ENCODE measurements around the gene ADH7.
"Not testable (repeated sequence)": the region's sequence is repeated elsewhere in the genome, so short reads cannot be mapped to it uniquely, and the experiment has no call there.

Gene ADH7
- 0 reads per million in 4 donors for total RNA-seq

DNA sequence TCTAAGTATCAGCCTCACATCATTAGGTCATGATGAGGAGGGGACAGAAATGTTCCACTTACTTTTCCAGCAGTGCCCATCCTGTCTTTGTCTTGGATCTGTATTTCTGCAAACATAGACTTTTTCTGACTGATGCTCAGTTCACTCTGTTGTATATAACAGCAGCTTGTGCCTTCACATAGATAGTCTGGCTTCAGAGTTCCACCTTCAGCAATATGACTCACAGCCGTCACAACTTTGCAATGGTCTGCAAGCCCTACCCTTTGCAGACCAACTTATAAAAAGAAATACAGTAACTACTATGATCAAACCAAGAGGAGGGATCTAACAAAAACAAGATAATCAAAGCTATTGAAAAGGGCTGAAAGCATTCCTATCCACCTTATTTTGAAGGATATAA lies at the start of gene ADH7:
Gene ADH7 (minus strand): TSS at position 189 of the 400 bp plus-strand sequence. CDS start 109 bp downstream, at position 80.
- DNase-seq: no peak

DNA sequence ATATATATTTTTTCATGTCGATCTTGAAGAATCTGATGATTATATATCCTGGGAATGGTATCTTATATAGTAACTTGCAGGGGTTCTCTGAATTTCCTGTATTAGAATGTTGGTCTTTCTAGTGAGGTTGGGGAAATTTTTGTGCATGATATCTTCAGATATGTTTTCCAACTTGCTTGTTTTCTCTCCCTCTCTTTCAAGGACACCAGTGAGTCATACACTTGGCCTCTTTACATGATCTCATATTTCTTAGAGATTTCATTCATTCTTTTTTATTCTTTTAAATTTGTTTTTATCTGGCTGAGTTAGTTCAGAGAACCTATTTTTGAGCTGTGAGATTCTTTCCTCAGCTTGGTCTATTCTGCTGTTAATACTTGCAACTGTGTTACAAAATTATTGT lies 48.5 kb upstream of the ADH7 start:
- no peak for DNase-seq

- DNase-seq: no peak
These were observed 38.0 kb upstream of the ADH7 start for GRCh38 chr4:99473131-99473530.

- no peak for DNase-seq
These were observed 36.8 kb upstream of the ADH7 start for GRCh38 chr4:99471896-99472295.

GRCh38 chr4:99471349-99471748 lies 36.2 kb upstream of the ADH7 start:
- no peak for DNase-seq

DNA sequence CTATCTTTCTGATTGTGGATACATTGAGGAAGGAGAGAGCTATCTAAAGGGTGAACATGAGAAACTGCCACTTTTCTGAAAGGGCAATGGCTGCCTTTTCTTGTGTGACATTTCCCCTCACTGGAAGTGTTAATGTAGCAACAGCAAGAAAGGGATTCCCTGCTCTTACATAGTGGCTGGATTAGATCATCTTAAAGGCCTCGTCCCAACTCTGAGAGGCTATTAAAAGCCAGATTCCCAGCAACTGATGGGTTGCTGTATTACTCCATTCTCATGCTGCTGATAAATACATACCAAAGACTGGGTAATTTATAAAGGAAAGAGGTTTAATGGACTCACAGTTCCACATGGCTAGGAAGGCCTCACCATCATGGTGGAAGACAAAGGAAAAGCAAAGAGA lies 33.7 kb upstream of the ADH7 start:
- DNase-seq: no peak

GRCh38 chr4:99467887-99468286 lies 32.7 kb upstream of the ADH7 start:
- no peak for DNase-seq

GRCh38 chr4:99463566-99463965 lies 28.4 kb upstream of the ADH7 start:
- no peak for DNase-seq

- peak in 4 of 5 donors; percentile 19 to 59 (median 20) for DNase-seq
These were observed 27.8 kb upstream of the ADH7 start for GRCh38 chr4:99462875-99463464.

DNA sequence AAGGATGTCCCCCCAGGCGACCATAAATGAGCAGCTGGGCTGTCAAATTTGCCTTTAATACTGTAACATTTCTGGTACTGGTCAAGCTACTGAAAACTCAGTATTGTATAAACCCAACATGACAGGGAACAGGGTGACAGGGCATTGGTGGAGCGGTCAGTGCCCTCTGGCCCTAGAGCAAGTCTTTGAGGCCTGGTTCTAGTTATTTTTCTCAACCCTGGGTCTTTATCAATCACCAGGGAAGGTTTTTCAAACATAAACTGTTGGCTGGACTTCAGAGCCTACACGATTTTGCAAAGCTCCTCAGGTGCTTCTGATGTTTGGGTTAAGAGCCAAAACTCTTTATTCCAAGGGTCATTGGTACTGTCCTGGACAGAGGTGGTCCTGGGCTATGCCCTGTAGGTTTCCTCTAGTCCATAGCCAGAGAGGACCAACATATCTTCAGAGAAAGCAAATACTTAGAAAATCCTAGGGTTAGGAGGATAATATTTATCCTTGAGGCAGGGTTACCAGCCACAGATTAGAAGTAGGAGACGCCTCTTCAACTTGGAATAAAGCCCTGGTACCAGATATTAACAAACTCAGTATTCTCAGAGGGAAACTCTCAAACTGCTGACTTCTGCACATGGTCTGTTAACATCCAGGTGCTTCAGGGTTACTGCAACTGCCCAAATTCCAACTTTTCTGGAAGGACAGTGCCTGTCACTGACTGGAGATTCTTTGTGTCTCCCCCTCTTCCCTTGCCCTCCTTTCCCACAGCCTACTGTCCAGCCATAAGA lies 26.7 kb upstream of the ADH7 start:
- no peak for DNase-seq

- DNase-seq: no peak
These were observed 24.5 kb upstream of the ADH7 start for GRCh38 chr4:99459546-99460042.

DNA sequence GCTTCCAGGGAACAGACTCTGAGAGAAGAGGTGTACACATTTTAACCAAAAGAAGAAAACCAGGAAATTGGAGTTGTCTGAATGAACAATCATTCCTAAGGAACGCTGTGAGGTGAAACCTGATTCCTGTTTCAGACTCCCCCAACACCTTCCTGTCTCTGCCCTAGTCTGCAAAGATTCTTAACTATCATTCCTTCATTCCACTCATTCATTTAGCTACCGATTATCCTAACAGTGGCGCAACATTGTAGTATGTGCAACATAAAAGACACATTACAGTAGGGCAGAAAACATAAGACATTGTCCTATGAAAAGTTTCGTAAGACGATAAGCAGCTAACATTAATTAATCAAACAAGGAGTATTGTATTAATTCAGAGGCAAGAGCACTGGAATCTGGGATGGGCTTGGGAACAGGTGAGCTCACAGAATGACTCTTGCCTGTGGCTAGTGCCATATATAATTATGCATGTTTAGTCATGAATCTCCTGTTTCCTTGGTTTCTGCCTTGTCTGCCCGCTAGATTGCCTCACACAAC lies 23.8 kb upstream of the ADH7 start:
- no peak for DNase-seq

- DNase-seq: no peak
These were observed 22.5 kb upstream of the ADH7 start for GRCh38 chr4:99457676-99458075.

DNA sequence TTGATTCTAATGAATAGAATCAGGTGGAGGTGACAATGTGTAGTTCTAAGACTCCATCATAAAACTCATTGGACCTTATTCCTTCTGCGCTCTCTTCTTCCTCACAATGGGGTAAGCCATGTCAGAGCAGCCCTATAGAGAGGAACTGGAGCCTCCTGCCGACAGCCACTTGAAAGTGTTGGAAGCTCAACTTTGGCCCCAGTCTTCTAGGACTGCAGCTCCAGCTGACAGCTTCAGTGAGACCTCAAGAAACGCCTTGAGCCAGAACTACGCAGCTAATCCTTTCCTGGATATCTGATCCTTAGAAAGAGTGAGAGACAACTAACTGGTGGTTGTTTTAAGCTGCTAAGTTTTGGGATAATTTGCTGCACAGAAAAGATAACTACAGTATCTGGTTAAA lies 22.1 kb upstream of the ADH7 start:
- DNase-seq: no peak

- DNase-seq: no peak
These were observed 12.4 kb upstream of the ADH7 start for GRCh38 chr4:99447513-99447912.

- DNase-seq: peak in 1 of 5 donors; percentile 53
These were observed 11.9 kb upstream of the ADH7 start for GRCh38 chr4:99447079-99447478.

DNA sequence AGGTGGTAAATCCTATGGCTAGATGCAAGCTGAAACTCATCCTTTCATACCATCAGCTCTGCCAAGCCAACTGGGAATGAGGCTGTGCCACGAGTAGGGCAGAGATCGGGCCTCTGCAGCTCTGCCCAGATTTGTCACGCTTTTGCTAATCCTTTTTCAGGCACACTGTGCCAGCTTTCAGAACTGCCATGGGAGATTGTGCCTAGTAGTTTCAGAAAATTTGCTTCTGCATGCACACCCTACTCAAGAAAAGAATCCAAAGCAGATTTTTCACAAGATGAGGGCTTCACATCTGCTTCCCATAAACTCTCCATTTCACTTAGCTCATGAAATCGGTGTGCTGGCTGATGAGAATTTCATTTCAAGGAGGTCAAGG lies 3.3 kb upstream of the ADH7 start:
- no peak for DNase-seq

GRCh38 chr4:99437723-99438404 lies 2.7 kb upstream of the ADH7 start:
- DNase-seq: no peak

DNA sequence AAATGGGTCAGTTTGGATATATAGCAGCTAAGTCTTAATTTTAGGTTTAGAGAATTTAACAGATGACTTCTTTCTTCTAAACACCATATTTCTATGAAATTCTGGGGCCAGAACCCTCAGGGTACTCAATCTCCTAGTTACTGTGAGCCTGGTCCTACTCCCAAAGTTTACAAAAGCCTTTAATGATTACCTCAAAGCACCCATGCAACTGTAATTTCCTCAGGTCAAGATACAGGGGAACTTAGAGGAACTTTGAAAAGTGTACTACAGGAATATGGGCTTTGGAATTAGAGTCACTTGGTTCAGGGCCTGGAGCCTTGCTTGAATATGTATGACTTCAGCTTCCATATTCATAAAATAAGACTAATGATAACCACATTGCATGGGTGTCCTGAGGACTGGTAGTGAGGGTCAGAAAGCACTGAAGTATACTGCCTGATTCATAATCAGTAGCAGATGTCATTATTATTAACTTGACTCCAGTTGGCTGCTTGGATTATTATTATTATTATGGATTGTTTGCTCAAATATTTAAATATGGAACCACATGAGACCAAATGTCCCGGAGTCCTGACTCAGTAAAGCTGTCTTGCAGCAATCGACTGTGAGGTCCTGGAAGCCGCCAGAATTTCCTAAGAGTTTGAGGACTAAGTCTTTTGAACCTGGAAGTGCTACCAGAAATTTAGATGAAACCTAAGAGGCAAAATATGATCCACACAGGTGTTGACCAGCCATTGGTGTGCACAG lies 2.0 kb upstream of the ADH7 start:
- no peak for DNase-seq

GRCh38 chr4:99436462-99436861 lies 1.3 kb upstream of the ADH7 start:
- DNase-seq: no peak

DNA sequence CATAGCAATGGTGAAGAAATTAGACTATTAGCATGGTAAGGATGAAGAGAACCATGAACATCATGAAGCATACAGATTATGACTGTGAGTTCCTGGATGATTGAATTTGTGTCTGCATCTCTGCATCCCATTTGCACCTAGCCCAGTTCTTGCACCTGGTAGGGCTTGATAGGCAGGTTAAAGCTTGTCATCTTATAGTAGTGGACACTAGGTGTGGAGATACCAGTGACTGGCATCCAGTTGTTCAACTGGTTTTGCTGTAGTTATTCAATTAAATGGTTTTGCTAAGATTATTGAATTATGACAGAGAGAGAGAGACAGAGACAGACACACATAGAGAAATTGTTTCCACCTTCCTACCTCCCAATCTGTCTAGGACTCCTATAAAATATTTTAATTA lies 5.0 kb downstream of the ADH7 start:
- DNase-seq: no peak

- DNase-seq: no peak
These were observed 18.0 kb downstream of the ADH7 start for GRCh38 chr4:99417125-99417524.

- DNase-seq: not testable (repeated sequence)
These were observed 19.4 kb downstream of the ADH7 start for GRCh38 chr4:99415762-99416161.
